GM19463 (cell line): ENCODE results near the gene EBF3.

ENCODE experiments used
- ATAC-seq: cut with Tn5 transposase; IDR thresholded peaks from one replicate; pipeline ENCODE4 v1.9.1; 2021; ENCODE audit warnings: mild to moderate bottlenecking, moderate library complexity; ENCODE audit not compliant: unreplicated experiment

Gene EBF3

GRCh38 chr10:129855836-129856563 lies 108.1 kb downstream of the EBF3 start:
- ATAC-seq, result no peak

- no peak for ATAC-seq
These were observed 109.0 kb downstream of the EBF3 start for GRCh38 chr10:129854796-129855705.

DNA sequence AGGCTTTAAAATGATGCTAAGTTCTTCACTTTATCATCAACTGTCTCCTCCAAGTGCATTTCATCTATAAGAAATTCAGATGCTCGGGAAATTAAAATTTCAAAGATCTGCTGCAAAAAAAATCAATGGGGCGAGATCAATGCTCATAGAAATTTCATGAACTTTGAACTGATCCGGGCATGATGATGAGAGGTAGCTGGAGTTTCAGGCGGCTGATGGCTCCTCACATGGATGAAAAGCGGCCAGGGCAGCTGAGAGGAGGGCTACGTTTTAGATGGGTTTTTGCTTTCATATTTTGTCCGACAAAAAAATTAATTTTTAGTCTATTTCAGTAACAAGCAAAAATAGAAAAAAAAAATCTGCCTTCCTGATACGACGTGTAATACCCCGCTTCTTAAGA lies 109.9 kb downstream of the EBF3 start:
- no peak for ATAC-seq

GRCh38 chr10:129853562-129853903 lies 110.5 kb downstream of the EBF3 start:
- no peak for ATAC-seq

DNA sequence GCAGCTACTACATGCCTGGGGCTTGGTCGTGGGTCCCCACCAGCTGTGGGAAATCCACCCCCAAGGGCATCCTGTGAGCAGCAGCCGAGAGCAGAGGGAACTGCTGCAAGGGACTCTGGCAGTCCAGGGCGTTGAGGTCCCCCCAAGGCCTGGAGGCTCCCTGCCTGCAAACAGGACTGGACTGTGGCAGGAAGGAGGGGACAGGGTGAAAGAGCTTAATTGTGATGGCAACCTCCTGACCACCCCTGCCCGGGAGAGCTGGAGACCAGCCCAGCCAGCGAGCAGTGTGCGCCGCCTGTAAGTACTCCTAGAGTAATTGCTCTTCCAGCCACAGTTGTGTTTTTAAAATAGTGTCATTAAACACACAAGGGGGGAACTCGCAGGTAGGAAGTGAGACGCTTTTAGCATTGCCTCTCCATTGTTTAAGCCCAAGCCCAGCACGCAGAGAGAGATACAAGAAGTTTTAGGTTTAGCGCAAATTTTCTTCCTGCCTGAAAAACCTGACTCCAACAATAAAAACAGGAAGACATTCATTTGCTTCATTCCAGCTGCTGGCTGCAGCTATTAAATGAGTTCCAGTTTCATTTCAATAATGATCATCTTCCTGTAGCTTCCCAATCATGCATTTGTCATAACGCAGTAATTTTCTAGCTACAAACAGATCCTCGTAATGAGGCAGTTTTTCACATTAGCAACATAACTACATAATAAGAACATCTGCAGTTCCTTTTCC lies 111.1 kb downstream of the EBF3 start:
- no peak for ATAC-seq

GRCh38 chr10:129851941-129852640 lies 112.0 kb downstream of the EBF3 start:
- no peak for ATAC-seq

- no peak for ATAC-seq
These were observed 113.3 kb downstream of the EBF3 start for GRCh38 chr10:129850790-129851189.

- ATAC-seq, result no peak
These were observed 113.8 kb downstream of the EBF3 start for GRCh38 chr10:129850316-129850715.

- no peak for ATAC-seq
These were observed 114.2 kb downstream of the EBF3 start for GRCh38 chr10:129849853-129850252.

- ATAC-seq, result no peak
These were observed 114.7 kb downstream of the EBF3 start for GRCh38 chr10:129849452-129849750.

GRCh38 chr10:129848696-129849451 lies 115.2 kb downstream of the EBF3 start:
- no peak for ATAC-seq

DNA sequence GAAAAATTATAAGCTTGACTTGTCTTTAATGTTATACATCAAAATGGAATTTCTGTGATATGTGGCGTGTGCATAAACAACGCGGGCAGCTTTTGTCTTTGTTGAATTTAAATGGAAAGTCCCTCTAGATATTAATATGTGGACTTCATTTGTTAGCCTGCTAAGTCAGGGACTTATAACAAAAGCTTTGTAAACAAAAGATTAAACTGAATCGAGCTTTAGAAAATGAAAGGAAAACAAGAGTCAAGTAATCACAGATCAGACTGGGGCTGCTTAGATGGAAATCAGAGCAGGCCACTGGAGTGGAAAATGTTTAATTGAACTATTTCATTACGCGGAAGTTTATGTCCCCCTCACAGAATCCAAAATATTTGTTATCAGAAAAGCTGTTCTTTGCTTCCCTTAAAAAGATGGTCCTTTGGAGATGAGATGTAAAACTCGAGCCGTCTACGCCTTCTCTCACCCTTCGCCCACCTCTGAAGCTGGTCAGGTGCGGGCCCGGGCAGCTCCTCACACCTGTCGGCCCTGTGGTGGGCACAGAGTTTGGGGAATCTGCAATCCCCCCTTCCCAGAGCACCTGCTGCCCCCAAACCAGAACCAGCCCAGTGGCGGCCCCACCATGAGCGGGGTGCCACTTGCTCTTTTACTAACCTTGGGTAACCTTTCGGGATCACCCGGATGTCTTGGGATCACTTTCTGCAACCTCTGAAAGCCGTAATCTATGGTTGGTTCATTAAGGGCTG lies 116.2 kb downstream of the EBF3 start:
- no peak for ATAC-seq

DNA sequence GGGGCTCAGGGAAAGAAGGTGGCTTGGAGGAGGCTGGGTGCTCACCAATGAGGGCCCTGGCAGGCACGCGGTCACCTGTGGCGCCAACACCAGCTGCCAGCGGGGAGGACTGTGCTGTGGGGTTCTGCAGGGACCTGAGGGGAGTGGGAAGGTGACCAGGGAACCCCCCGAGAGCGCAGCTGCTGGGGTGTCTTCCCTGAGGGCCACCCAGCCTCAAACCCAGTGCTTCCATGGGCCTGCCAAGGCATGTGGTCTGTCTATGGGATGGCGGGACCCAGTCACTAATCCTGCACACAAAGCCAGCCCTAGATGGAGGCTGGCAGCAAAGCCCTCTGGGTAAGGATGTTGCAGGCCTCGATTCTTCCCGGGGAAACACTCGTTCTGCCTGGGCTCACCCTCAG lies 117.1 kb downstream of the EBF3 start:
- ATAC-seq, result no peak

DNA sequence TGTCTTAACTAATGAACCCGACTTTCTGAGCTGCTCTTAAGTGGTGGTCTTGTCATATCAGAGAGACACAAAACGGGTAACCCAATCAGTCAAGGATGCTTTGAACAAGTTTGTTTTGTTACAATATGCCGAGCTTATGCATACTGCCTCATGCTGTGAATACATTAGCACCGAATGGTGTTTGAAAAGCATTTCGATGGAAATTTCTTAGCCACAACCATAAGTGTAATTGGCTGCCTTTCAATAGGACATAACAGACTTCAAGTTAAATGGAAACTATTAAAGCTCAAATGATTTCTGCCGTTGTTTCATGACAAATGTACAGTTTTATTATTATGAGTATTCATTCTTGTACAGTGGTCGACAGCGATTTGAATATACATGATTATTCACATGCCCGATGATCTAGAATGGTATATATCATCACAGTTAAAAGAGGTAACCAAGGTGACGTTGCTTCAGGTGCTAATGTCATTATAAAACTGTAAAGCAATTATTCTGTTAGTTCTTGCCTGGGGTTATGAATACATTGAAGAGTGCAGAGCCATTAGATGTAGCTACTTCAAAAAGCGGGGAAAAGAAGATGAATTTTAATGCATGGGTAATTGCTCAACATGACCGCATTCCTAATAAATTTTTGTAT lies 118.8 kb downstream of the EBF3 start:
- no peak for ATAC-seq

- ATAC-seq, result no peak
These were observed 119.8 kb downstream of the EBF3 start for GRCh38 chr10:129844216-129844766.

DNA sequence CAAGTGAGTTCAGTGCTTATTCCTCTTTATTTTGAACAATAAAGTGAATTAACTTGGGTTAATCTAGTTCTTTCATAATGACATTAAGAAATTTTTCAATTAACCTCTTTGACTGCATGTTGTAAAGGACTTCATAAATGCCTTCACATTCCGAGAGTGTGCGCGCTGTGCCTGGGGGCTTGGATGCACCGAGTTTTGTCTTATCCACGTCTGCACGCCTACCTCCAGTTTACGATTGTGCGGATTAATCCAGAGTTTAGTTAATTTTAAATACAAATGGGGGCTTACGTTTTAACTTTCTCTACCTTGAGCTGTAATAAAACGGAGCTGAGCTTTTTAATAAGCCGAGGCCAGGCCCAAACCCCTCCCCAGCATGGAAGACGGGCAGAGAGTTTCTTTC lies 120.4 kb downstream of the EBF3 start:
- ATAC-seq, result no peak

DNA sequence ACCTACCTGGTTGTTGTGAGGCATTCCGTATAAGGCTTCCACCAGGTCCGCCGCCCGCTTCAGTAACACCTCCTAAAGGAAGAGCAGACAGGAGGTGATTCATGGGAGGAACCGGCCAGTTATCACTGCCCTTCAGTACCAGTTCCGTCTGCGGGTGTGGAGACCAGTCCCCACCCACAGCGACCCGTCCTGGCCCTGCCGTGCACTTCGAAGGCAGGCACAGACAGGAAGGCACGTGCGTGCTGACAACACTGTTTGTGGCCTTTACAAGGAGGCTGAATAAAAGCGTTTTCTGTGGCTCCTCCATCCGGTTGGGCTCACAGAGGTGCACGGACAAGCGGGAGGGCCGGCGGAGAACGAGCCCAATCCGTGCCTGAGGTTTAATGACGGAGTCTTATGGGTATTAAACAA lies 120.9 kb downstream of the EBF3 start:
- ATAC-seq, result no peak

DNA sequence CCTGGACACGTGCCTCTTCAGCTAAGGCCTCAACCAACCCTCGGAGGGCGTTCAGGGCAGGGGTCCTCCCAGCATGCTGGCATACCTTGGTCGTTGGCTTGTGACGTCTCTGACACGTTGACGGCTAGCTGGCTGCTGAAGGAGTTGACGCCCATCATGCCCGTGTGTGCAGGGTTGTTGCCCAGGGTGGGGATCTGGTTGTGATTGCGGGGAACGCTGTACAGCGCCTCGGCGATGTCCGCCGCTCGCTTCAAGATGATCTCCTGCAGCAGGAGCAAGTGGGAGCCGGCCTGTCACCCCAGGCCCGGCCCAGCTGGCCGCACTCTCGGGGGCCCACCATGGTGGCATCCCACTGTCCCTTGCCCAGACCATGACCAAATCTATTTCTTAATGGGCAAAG lies 122.0 kb downstream of the EBF3 start:
- ATAC-seq, result no peak

GRCh38 chr10:129841590-129841989 lies 122.5 kb downstream of the EBF3 start:
- ATAC-seq, result no peak
